IPS-18a (cell line): ENCODE data around the gene SLC24A1.

Source experiments
- H3K27ac ChIP-seq: one replicate; pipeline ENCODE4 v1.5.1; 2013; ENCODE audit warnings: low read length
- H3K27me3 ChIP-seq: one replicate; pipeline ENCODE4 v1.6.1; 2013; ENCODE audit warnings: mild to moderate bottlenecking, low read length; ENCODE audit not compliant: control insufficient read depth, insufficient read depth
- H3K36me3 ChIP-seq: one replicate; pipeline ENCODE4 v1.6.1; 2013; ENCODE audit warnings: low read depth, low read length; ENCODE audit not compliant: control insufficient read depth
- H3K4me1 ChIP-seq: one replicate; pipeline ENCODE4 v1.6.1; 2013; ENCODE audit warnings: low read depth, low read length; ENCODE audit not compliant: control insufficient read depth
- H3K4me3 ChIP-seq: one replicate; pipeline ENCODE4 v1.5.1; 2013; ENCODE audit warnings: low read length
- H3K9ac ChIP-seq: one replicate; pipeline ENCODE4 v1.6.1; 2013; ENCODE audit warnings: mild to moderate bottlenecking, low read length, moderate library complexity
- H3K9me3 ChIP-seq: one replicate; pipeline ENCODE4 v1.6.1; 2013; ENCODE audit warnings: low read depth, low read length; ENCODE audit not compliant: control insufficient read depth

SLC24A1 gene

GRCh38 chr15:65620833-65621232 lies 905 bp upstream of the SLC24A1 start:
- Histone ChIP-seq H3K4me3 (no peak overlapping the region), H3K9ac (no peak overlapping the region), H3K36me3 (no peaks in the 10 kb centered on the region), H3K27me3 (no peaks in the 10 kb centered on the region), H3K27ac (no peak overlapping the region), H3K4me1 (peaks cover 11% of the 10 kb centered on the region), H3K9me3 (no peaks in the 10 kb centered on the region)

DNA sequence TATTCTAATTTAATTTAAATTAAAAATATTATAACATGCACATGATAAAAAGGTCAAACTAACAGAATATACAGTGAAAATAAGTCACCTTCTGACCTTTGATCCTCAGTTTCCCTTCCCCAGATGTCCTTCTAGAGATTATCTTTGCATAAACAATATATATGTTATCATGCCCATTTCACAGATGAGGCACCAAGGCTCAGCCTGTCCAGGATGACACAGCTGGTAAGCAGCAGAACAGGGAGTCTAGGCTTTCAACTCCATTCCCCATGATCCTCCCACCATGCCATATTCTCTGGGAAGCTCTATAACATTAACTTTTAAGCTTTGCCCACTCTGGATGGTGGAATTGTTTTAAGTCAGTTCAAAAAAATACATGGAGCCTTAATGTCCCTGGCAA lies 1.4 kb downstream of the SLC24A1 start:
- Histone ChIP-seq H3K4me1 (peaks cover 11% of the 10 kb centered on the region), H3K9ac (no peak overlapping the region), H3K27me3 (no peaks in the 10 kb centered on the region), H3K27ac (no peak overlapping the region), H3K36me3 (no peaks in the 10 kb centered on the region), H3K9me3 (no peaks in the 10 kb centered on the region), H3K4me3 (no peak overlapping the region)

DNA sequence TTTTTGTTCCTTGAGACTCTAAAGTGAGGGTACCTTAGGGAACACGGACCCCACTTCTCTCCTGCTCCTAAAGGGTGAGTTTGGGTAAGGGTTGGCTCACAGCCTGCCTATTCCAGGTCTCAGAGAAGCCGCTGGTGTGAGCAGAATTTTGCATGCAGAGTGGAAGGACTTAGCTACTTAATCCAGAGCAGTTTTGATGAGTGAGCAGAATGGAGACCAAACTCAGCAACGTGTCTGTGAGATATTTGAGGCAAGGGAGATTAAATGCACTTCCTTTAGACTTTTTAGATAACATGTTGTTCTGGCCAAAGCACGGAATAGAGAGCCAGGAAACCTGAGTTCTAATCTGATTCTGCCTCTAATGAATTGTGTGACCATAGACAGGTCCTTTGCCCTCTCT lies 5.1 kb downstream of the SLC24A1 start:
- no peak overlapping the region for H3K27ac ChIP-seq
- H3K9me3 ChIP-seq, result no peaks in the 10 kb centered on the region
- H3K36me3 ChIP-seq, result no peaks in the 10 kb centered on the region
- H3K9ac ChIP-seq, result no peak overlapping the region
- H3K4me1 ChIP-seq, result no peaks in the 10 kb centered on the region
- no peak overlapping the region for H3K4me3 ChIP-seq
- H3K27me3 ChIP-seq, result no peaks in the 10 kb centered on the region

DNA sequence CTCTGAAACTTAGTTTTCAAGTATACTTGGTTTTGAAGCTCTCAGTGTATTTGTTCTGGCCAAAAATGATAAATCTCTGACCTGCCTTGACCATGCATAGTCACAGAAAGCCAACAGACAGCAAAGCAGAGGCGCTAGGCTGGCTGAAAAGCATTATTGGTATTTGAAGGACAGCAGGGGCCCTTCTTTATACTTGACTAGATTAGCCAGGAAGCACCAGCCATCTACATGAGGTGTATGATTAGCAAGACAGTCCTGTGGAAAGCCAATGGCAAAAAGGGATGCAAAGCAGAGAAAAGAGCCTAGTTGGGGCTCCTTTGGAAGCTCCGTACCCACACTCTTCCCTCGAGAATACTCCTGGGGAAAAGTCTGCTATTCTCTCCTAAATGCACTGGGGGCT lies 7.8 kb downstream of the SLC24A1 start:
- Histone ChIP-seq H3K36me3 (no peaks in the 10 kb centered on the region), H3K27ac (no peak overlapping the region), H3K4me3 (no peak overlapping the region), H3K27me3 (no peaks in the 10 kb centered on the region), H3K4me1 (no peaks in the 10 kb centered on the region), H3K9ac (no peak overlapping the region), H3K9me3 (no peaks in the 10 kb centered on the region)

DNA sequence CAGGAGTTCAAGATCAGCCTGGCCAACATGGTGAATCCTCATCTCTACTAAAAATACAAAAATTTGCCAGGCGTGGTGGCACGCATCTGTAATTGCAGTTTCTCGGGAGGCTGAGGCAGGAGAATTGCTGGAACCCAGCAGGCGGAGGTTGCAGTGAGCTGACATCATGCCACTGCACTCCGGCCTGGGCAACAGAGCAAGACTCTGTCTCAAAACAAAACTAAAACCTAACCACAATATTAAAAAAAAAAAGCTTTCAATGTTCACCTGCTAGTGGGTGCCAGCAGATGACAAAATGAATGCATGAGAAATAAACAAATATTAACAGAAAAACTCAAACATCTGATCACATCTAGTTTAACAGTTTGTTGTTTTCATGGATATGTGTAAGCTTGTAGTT lies 9.0 kb downstream of the SLC24A1 start:
- Histone ChIP-seq H3K9me3 (no peaks in the 10 kb centered on the region), H3K4me1 (no peaks in the 10 kb centered on the region), H3K27me3 (no peaks in the 10 kb centered on the region), H3K27ac (no peak overlapping the region), H3K9ac (no peak overlapping the region), H3K4me3 (no peak overlapping the region), H3K36me3 (no peaks in the 10 kb centered on the region)

GRCh38 chr15:65631503-65631902 lies 9.8 kb downstream of the SLC24A1 start:
- Histone ChIP-seq H3K36me3 (no peaks in the 10 kb centered on the region), H3K4me1 (no peaks in the 10 kb centered on the region), H3K9me3 (no peaks in the 10 kb centered on the region), H3K27ac (no peak overlapping the region), H3K27me3 (no peaks in the 10 kb centered on the region), H3K4me3 (no peak overlapping the region), H3K9ac (no peak overlapping the region)

- Histone ChIP-seq H3K36me3 (no peaks in the 10 kb centered on the region), H3K9ac (no peak overlapping the region), H3K9me3 (no peaks in the 10 kb centered on the region), H3K4me3 (no peak overlapping the region), H3K27me3 (no peaks in the 10 kb centered on the region), H3K4me1 (no peaks in the 10 kb centered on the region), H3K27ac (no peak overlapping the region)
These were observed 11.1 kb downstream of the SLC24A1 start for GRCh38 chr15:65632780-65633375.

DNA sequence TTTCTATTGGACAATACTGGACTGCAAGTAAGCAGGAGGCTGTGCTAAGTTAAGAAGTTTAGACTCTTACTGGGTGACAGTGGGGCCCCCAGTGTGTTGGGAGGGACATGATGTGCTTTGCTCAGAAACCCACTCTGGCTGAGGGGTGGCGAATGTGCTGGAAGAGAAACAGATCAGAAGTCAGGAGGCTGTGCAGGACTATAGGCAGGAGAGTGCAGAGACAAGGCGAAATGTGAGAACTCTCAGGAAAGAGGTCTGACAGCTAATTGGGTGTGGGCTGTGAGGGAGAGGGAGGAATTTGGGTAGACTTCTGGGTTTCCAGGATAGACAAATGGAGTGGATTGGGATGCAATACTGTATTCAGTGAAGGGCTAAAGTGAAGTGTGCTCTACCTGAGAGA lies 12.0 kb downstream of the SLC24A1 start:
- no peaks in the 10 kb centered on the region for H3K9me3 ChIP-seq
- no peak overlapping the region for H3K9ac ChIP-seq
- H3K27ac ChIP-seq, result no peak overlapping the region
- peaks cover 3% of the 10 kb centered on the region for H3K4me1 ChIP-seq
- no peak overlapping the region for H3K4me3 ChIP-seq
- H3K36me3 ChIP-seq, result no peaks in the 10 kb centered on the region
- no peaks in the 10 kb centered on the region for H3K27me3 ChIP-seq

GRCh38 chr15:65634356-65634755 lies 12.6 kb downstream of the SLC24A1 start:
- Histone ChIP-seq H3K9me3 (no peaks in the 10 kb centered on the region), H3K4me3 (no peak overlapping the region), H3K9ac (no peak overlapping the region), H3K27me3 (no peaks in the 10 kb centered on the region), H3K36me3 (no peaks in the 10 kb centered on the region), H3K27ac (no peak overlapping the region), H3K4me1 (peaks cover 3% of the 10 kb centered on the region)

- Histone ChIP-seq H3K9me3 (no peaks in the 10 kb centered on the region), H3K9ac (no peak overlapping the region), H3K27me3 (no peaks in the 10 kb centered on the region), H3K4me1 (peaks cover 3% of the 10 kb centered on the region), H3K4me3 (no peak overlapping the region), H3K36me3 (no peaks in the 10 kb centered on the region), H3K27ac (no peak overlapping the region)
These were observed 16.4 kb downstream of the SLC24A1 start for GRCh38 chr15:65638109-65638508.

DNA sequence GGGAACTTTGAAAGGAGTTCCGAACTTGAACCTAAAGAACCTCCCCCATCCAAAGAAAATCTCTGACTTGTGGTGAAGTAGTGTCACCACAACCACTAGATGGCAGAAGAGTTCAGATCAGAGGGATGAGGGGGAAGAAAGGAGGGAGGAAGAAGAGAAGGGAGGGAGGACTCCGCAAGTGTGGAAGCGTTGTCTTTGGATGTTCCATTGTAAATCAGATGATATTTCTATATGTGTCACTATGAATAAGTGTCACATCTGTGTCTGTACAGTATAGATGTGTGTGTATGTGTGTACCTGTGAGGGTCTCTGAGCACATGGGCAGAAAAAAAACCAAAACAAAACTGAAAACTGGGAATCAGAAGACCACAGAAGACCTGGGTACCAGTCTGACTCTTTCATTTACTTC lies 16.9 kb downstream of the SLC24A1 start:
- Histone ChIP-seq H3K36me3 (no peaks in the 10 kb centered on the region), H3K27me3 (no peaks in the 10 kb centered on the region), H3K4me3 (no peak overlapping the region), H3K4me1 (peaks cover 3% of the 10 kb centered on the region), H3K27ac (no peak overlapping the region), H3K9me3 (no peaks in the 10 kb centered on the region), H3K9ac (no peak overlapping the region)

DNA sequence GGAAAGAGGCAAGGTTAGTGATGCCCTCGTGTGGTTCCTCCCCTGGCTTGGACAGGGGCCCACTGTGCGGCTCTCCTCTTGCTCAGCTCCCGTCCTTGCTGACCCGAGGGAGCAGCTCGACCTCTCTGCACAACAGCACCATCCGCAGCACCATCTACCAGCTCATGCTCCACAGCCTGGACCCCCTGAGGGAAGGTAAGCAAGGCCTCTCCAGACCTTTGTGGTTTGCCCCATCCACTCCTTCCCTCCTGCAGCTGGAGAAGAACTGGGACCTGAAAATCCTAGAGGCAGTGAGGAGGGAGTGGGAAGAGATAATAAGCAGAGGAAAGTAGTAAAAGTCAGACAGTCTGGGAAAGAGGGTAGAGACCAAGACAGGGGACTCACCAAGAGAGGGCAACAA lies 17.8 kb downstream of the SLC24A1 start:
- Histone ChIP-seq H3K27me3 (no peaks in the 10 kb centered on the region), H3K4me1 (peaks cover 3% of the 10 kb centered on the region), H3K36me3 (no peaks in the 10 kb centered on the region), H3K27ac (no peak overlapping the region), H3K4me3 (no peak overlapping the region), H3K9ac (no peak overlapping the region), H3K9me3 (no peaks in the 10 kb centered on the region)
